ENCODE data around the gene COL9A2.

COL9A2 gene

DNA sequence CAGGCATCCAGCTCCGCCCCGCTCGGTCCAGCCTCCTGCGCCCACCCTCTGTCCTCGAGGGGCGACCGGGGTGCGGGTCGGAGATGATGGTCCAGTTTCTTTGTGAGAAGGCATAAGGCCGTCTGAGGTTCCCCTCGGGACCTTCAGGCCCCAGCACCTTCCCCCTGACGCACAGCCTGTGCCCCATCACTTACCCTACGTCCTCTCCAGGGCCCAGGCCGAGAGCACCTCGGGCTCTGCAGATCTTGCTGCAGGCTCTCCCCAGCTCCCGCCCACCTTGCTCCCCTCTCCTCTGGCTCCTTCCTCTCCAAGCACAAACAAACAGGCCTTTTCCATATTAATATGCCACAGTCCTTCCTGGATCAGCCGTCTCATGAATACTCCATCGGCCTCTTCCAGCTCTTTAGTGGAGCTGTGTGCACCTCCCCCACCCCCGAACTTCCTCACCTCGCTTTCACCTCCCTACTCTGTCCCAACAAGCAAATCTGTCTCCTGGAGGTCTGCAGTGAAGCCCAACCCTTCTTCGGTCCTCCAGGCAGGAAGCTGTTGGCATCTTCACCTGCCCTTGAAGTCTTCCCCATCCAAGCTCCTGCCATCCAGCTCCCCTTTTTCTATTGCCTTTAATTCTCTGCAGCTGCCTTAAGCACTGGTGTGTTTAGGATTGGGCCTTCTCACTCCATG is 448 bp upstream of the COL9A2 start:
- no peak for DNase-seq

DNA sequence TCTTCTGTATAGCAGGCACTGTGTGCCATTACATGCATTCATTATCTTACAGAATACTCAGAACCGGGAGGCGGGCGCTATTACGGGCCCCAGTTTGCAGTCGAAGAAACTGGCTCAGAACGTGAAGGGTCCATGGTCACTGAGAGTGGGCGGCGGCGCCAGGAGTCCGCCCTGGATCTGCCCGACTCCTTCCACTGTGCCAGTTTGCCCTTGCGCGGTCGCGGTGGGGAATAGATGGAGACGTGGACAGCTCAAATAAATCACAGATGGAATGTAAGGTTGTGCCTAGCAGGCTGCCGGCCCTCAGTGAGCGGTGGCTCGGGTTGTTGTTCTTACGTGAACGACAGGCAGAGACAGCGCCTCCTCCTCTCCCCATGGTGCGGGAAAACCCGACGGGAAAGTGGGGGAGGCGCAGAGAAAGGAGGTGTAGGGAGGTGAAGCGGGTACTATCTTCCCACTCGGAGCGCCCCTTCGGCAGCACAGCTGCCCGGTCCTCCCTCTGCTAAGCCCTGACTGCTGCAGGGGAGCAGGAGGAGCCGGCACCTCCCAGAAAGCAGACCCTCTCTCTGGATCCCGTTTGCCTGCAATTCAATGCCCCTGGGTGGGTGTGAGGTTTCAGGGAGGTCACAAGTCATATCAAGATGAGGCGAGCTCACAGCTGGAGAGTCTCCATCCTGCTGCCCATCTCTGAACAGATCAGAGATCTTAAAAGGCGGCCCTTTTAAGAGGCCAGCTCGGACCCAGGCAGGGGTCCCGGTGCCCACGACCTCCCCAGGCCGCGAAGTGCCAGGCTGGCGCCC is 1.1 kb downstream of the COL9A2 start:
- no peak for DNase-seq

GRCh38 chr1:40315239-40315794 is 1.8 kb downstream of the COL9A2 start:
- no peak for DNase-seq

GRCh38 chr1:40314721-40315238 is 2.3 kb downstream of the COL9A2 start:
- DNase-seq = no peak

DNA sequence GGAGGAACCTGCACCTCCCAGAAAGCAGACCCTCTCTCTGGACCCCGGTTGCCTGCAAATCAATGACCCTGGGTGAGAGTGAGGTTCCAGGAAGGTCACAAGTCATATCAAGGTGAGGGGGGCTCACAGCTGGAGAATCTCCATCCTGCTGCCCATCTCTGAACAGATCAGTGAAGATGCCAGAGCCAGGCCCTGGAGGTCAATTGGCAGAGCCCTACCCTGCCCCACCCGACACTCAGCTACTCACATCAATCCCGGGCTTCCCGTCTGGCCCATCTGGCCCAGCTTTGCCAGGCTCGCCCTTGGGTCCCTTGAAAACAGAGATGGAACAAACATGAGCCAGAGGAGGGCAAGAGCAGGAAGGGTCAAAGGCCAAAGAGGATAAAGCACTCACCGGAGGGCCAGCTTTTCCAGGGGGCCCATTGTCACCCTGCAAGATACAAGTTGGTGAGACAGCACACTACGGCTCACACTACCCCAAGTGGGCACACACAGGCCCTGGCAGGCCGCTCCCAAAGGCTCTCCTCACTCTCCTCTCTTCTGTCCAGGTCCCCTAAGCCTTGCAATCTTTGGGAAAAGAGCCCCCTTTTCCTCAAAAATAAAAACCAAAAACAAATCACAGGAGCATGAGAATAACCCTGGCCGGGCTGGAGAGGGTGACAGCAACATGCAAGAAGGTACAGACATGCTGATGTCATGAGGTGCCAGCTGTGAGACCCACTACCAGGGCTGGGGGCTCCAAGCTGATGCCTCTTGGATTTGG is 2.9 kb downstream of the COL9A2 start:
- no peak for DNase-seq

- no peak for DNase-seq
Observed at GRCh38 chr1:40313329-40313957, 3.6 kb downstream of the COL9A2 start.

DNA sequence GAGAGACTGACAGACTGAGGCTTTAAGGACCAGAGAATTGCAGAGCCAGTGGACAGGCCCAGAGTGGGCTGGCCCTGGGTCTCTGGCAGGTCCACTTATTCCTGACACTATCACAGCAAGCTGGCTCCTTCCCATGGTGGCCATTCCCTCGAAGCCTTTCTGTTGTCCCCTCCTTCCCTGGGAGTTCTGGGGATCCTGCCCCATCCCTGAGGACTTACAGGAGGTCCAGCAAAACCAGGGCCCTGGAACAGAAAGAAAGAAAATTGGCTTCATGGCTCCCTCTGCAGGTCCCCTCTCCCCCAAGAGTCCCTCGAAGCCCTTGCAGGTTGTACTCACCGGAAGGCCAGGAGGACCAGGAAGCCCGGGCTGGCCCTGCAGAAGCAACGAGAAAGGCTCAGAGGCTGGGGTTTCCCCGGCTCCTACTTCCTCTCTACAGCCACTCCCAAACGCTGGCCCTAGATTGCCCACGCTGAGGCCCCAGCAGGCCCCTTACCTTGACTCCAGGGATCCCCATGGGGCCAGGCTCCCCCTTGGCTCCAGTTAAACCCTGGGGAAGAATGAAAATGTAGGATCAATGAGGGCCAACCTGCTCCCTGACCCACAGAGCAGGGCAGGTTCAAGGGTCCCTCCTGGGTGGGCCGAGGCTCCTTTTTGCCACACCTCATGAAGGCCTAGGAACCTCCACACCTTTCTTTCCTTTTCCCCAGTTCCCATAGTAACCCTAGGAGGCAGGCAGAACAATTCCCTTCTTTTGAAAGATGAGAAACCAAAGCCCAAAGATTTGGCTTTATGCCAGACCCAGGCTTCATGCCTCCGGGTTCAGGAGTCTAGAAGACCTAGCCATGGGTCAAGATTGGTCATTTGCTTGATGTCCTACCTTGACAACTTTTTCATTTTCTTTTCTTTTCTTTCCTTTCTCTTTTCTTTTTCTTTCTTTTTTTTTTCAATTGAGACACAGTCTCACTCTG is 4.6 kb downstream of the COL9A2 start:
- no peak for DNase-seq

GRCh38 chr1:40311692-40312091 is 5.4 kb downstream of the COL9A2 start:
- no peak for DNase-seq

- no peak for DNase-seq
Observed at GRCh38 chr1:40310983-40311642, 6.0 kb downstream of the COL9A2 start.

GRCh38 chr1:40310129-40310461 is 7.0 kb downstream of the COL9A2 start:
- no peak for DNase-seq

DNA sequence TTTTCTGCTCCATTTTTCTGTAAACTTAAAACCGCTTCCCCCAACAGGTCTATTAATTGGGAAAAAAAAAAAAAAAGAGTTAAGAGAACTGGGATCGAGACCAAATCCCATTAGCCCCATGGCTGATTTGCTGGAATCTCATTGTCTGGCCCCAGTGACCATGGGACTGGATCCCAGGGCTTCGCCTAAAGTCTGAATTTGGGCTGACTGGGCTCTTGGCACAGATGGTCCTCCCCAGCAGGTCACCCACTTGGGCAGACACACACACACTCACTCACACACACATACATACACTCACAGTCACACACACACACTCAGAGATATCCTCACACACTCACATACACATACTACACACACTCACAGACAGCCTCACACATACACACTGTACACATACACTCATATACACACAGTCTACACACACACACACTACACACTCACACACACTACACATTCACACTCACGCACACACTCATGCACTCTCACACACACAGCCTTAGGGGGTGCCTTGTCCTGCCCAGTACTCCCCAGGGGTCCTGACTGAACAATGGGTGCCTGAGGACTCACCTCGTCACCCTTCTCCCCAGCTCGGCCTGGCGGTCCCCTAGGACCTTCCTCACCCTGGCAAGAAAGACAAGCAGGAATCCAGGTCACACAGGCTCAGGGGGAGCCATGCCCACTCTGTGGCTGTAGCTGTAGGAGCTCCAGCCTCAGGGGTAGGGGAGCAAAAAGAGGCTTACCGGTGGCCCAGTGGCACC is 7.5 kb downstream of the COL9A2 start:
- no peak for DNase-seq

- DNase-seq = no peak
Observed at GRCh38 chr1:40308036-40308727, 8.9 kb downstream of the COL9A2 start.

DNA sequence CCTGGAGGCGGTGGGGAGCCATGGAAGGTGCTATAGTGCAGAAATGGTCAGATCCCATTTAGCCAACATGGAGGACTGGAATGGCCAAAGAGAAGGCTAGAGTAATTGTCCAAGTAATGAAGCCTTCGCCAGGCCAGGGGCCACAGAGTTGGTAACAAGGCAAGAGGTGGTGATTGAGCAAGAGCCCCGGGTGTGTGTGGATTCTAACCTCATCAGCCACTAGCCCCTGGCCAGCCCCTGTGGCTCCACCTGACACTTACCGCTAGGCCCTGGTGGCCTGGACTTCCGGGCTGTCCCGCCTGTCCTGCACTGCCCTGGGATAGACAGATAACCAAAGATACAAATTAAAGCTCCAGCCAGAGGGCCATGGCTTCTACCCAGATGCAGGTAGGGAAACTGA is 9.9 kb downstream of the COL9A2 start:
- no peak for DNase-seq

- DNase-seq = no peak
Observed at GRCh38 chr1:40306296-40306695, 10.8 kb downstream of the COL9A2 start.

GRCh38 chr1:40305871-40306270 is 11.2 kb downstream of the COL9A2 start:
- DNase-seq = no peak

- no peak for DNase-seq
Observed at GRCh38 chr1:40305451-40305850, 11.6 kb downstream of the COL9A2 start.

- no peak for DNase-seq
Observed at GRCh38 chr1:40303790-40304189, 13.3 kb downstream of the COL9A2 start.

DNA sequence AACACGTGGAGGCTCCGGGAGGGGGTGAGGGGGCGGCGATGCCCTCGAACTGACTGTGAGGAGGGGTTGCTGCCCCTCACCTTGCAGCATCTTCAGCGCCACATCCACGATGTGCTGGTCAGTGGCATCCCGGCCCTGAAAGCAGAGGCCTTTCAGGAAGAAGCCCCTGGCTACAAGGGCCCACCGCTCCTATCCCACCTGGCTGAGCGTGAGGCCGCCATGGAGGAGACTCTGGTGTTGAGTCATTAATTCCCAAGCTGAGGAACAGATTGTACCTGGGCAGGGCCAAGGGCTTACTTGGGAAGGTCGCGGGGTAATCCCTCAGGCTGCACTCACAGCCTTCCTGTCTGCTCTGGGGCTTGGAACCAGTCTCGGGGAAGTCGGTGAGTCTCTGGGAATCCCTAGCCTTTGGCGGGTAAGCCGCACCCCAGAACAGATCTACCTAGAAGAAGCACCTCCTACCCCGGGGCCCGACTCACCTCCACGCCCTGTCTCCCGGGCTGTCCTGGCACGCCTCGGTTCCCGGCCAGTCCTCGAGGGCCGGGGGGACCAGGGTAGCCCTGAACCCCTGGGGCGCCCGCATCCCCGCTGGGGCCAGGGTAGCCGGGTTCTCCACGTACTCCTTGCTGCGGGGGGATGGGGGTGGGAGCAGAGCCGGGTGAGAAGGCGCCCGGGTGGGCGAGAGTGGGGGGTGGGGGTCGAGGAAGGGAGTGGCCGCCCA is 13.9 kb downstream of the COL9A2 start:
- no peak for DNase-seq

GRCh38 chr1:40302475-40302874 is 14.6 kb downstream of the COL9A2 start:
- DNase-seq = no peak
